ENCODE results near the gene VRK1.

The VRK1 gene

DNA sequence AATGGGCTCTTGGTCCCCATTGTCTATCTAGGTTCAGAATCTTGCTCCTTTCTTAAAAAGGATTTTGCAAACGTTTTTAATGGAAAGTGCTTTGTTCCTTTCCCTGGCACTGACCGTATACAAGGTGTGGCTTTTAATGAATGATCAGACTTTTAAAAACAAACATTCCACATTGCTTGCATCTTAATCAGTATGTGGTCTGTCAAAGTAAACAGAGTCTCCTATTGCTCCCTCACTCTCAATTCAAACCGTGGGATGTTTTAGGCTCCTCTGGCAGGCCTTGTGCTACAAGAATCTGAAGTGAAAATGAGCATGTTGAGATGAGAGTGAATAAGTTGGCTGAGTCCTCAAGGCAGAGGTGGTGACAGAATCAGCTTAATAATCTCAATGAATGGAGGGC is 107.0 kb downstream of the VRK1 start:
- no peaks in the 10 kb centered on the region for H4K20me1 ChIP-seq (ENCODE audit: insufficient read depth, low read length, poor library complexity, severe bottlenecking)
- H3K4me1 ChIP-seq (ENCODE audit: insufficient read depth, low read length, poor library complexity, severe bottlenecking), result no peaks in the 10 kb centered on the region
- no peak overlapping the region for H2AFZ ChIP-seq (ENCODE audit: low read length)
- H3K79me2 ChIP-seq (ENCODE audit: insufficient read depth, low read length), result no peaks in the 10 kb centered on the region
- TF ChIP-seq, protein P1, sequence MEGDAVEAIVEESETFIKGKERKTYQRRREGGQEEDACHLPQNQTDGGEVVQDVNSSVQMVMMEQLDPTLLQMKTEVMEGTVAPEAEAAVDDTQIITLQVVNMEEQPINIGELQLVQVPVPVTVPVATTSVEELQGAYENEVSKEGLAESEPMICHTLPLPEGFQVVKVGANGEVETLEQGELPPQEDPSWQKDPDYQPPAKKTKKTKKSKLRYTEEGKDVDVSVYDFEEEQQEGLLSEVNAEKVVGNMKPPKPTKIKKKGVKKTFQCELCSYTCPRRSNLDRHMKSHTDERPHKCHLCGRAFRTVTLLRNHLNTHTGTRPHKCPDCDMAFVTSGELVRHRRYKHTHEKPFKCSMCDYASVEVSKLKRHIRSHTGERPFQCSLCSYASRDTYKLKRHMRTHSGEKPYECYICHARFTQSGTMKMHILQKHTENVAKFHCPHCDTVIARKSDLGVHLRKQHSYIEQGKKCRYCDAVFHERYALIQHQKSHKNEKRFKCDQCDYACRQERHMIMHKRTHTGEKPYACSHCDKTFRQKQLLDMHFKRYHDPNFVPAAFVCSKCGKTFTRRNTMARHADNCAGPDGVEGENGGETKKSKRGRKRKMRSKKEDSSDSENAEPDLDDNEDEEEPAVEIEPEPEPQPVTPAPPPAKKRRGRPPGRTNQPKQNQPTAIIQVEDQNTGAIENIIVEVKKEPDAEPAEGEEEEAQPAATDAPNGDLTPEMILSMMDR (conservative IDR thresholded peaks at IDR 0.05; ENCODE audit: low read length), result no peak
- TF ChIP-seq EZH2phosphoT487 (IDR thresholded peaks at IDR 0.05; ENCODE audit: borderline replicate concordance), result no peak
- H3F3A ChIP-seq (ENCODE audit: low read depth), result no peaks in the 10 kb centered on the region
- H3K4me2 ChIP-seq (ENCODE audit: low read depth, low read length, poor library complexity, severe bottlenecking), result no peak overlapping the region
- H3K27me3 ChIP-seq (ENCODE audit: insufficient read depth, low read length, poor library complexity, severe bottlenecking), result no peaks in the 10 kb centered on the region
- no peaks in the 10 kb centered on the region for H3K9me2 ChIP-seq (replicated peaks; ENCODE audit: low read depth, low read length)
- no peaks in the 10 kb centered on the region for H3K36me3 ChIP-seq (ENCODE audit: insufficient read depth, low read length)
- no peak overlapping the region for H3K4me3 ChIP-seq (ENCODE audit: low read length, poor library complexity, severe bottlenecking)
- H3K9ac ChIP-seq (ENCODE audit: low read depth, low read length, poor library complexity, severe bottlenecking), result no peak overlapping the region
- H3K9me3 ChIP-seq (ENCODE audit: insufficient read depth, low read depth, low read length), result peaks cover 3% of the 10 kb centered on the region; the same call in 1 of the 2 replicates

DNA sequence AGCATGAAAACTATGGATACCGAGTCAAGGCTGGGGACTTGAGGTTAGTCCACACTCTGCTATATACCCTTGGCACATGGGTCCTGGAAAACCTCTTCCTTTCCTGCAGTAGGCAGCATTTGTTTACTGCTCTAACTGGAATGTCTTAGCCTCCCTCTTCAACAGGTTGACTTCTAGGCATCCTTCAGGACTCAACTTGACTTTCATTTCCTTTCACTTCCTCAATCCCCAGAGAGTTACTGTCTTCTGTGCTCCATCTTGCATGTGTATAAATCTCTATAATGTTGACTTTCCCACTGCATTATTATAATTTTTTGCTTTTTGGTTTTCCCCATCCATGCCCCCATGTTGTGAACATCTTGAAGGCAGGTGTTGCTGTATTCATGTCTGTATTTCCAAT is 107.9 kb downstream of the VRK1 start:
- H3K4me1 ChIP-seq (ENCODE audit: insufficient read depth, low read length, poor library complexity, severe bottlenecking), result no peaks in the 10 kb centered on the region
- H4K20me1 ChIP-seq (ENCODE audit: insufficient read depth, low read length, poor library complexity, severe bottlenecking), result no peaks in the 10 kb centered on the region
- no peaks in the 10 kb centered on the region for H3K27me3 ChIP-seq (ENCODE audit: insufficient read depth, low read length, poor library complexity, severe bottlenecking)
- H3F3A ChIP-seq (ENCODE audit: low read depth), result no peaks in the 10 kb centered on the region
- no peak overlapping the region for H3K4me3 ChIP-seq (ENCODE audit: low read length, poor library complexity, severe bottlenecking)
- peaks cover 10% of the 10 kb centered on the region; the same call in 1 of the 2 replicates for H3K9me3 ChIP-seq (ENCODE audit: insufficient read depth, low read depth, low read length)
- H3K79me2 ChIP-seq (ENCODE audit: insufficient read depth, low read length), result no peaks in the 10 kb centered on the region
- H3K36me3 ChIP-seq (ENCODE audit: insufficient read depth, low read length), result no peaks in the 10 kb centered on the region; the same call in 1 of the 2 replicates
- TF ChIP-seq, protein P1 (conservative IDR thresholded peaks at IDR 0.05; ENCODE audit: low read length), result no peak
- TF ChIP-seq EZH2phosphoT487 (IDR thresholded peaks at IDR 0.05; ENCODE audit: borderline replicate concordance), result no peak
- no peak overlapping the region for H3K4me2 ChIP-seq (ENCODE audit: low read depth, low read length, poor library complexity, severe bottlenecking)
- no peak overlapping the region for H2AFZ ChIP-seq (ENCODE audit: low read length)
- no peaks in the 10 kb centered on the region for H3K9me2 ChIP-seq (replicated peaks; ENCODE audit: low read depth, low read length)
- H3K9ac ChIP-seq (ENCODE audit: low read depth, low read length, poor library complexity, severe bottlenecking), result no peak overlapping the region

DNA sequence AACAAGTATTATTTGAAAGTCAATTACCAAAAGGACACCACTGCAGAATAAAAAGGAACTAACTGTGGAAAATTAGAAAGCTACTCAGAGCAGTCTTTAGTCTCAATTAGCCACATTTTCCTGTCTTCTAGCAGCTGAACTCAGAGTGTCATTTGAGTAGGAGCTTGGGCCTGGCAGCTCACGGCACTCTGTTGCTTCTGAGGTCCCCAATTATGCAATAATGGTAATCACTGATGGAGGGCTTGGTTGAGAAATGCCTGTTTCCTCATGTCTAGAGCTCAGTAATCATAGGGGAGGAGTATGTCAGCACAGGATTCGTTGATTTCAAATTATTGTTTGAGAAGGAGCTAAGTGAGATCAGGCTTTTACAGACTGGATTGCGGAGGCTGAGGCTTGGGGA is 108.6 kb downstream of the VRK1 start:
- H3K9me2 ChIP-seq (replicated peaks; ENCODE audit: low read depth, low read length), result no peaks in the 10 kb centered on the region
- no peaks in the 10 kb centered on the region for H3F3A ChIP-seq (ENCODE audit: low read depth)
- H2AFZ ChIP-seq (ENCODE audit: low read length), result no peak overlapping the region
- no peak overlapping the region for H3K4me3 ChIP-seq (ENCODE audit: low read length, poor library complexity, severe bottlenecking)
- no peak overlapping the region for H3K9ac ChIP-seq (ENCODE audit: low read depth, low read length, poor library complexity, severe bottlenecking)
- TF ChIP-seq, protein P1 (conservative IDR thresholded peaks at IDR 0.05; ENCODE audit: low read length), result no peak
- no peak for TF ChIP-seq EZH2phosphoT487 (IDR thresholded peaks at IDR 0.05; ENCODE audit: borderline replicate concordance)
- H3K36me3 ChIP-seq (ENCODE audit: insufficient read depth, low read length), result no peaks in the 10 kb centered on the region; the same call in 1 of the 2 replicates
- H3K4me2 ChIP-seq (ENCODE audit: low read depth, low read length, poor library complexity, severe bottlenecking), result no peak overlapping the region
- H3K4me1 ChIP-seq (ENCODE audit: insufficient read depth, low read length, poor library complexity, severe bottlenecking), result no peaks in the 10 kb centered on the region
- H4K20me1 ChIP-seq (ENCODE audit: insufficient read depth, low read length, poor library complexity, severe bottlenecking), result no peaks in the 10 kb centered on the region
- H3K9me3 ChIP-seq (ENCODE audit: insufficient read depth, low read depth, low read length), result peaks cover 11% of the 10 kb centered on the region; the same call in 1 of the 2 replicates
- no peaks in the 10 kb centered on the region for H3K27me3 ChIP-seq (ENCODE audit: insufficient read depth, low read length, poor library complexity, severe bottlenecking)
- no peaks in the 10 kb centered on the region for H3K79me2 ChIP-seq (ENCODE audit: insufficient read depth, low read length)

All from Loucy (cell line).